H1 (cell line): ENCODE results near the gene LIX1L. TPM values are rescaled to one million over a fixed set of nuclear protein-coding genes. Genes with fewer than 3 reads are reported as not detected.

ENCODE experiments used
- CHD1 ChIP-seq: IDR thresholded peaks from 2 replicates; pipeline ENCODE4 v1.6.1; 2012; ENCODE audit warnings: low read depth, low read length, improper control_type of control experiment
- CREB1 ChIP-seq: IDR thresholded peaks from 2 replicates; pipeline ENCODE4 v1.6.1; 2012; ENCODE audit warnings: inconsistent platforms
- MAFK ChIP-seq: IDR thresholded peaks from 2 replicates; pipeline ENCODE4 v1.6.1; 2012; ENCODE audit warnings: low read depth, mild to moderate bottlenecking, improper control_type of control experiment, low read length
- NANOG ChIP-seq: IDR thresholded peaks from 2 replicates; pipeline ENCODE4 v1.6.1; 2011; ENCODE audit warnings: low read length, low read depth, mild to moderate bottlenecking, inconsistent platforms; ENCODE audit not compliant: insufficient read depth, poor library complexity, severe bottlenecking
- PHF8 ChIP-seq: fragments of 200-600 bp; sonication (generic); conservative IDR thresholded peaks from 2 replicates; pipeline ENCODE4 v1.7.1; 2012; ENCODE audit warnings: low read depth, mild to moderate bottlenecking, inconsistent platforms, low read length, moderate library complexity
- SIN3A ChIP-seq, 2 experiments: IDR thresholded peaks in 1 of 2; conservative IDR thresholded peaks in 1 of 2; 2 replicates each; pipeline ENCODE4 v1.6.1; 2011 to 2012; ENCODE audit warnings: low read length in 2 of 2, improper control_type of control experiment in 1 of 2, low read depth in 1 of 2, mild to moderate bottlenecking in 1 of 2
- SIX5 ChIP-seq: IDR thresholded peaks from 2 replicates; pipeline ENCODE4 v1.6.1; 2011; ENCODE audit warnings: mild to moderate bottlenecking, low read depth, low read length
- ZNF274 ChIP-seq: IDR thresholded peaks from 2 replicates; pipeline ENCODE4 v1.7.0; 2012; ENCODE audit warnings: low read length, borderline replicate concordance; ENCODE audit errors: extremely low read depth
- polyA plus RNA-seq, 7 experiments: library from polyadenylated mRNA; depleted of rRNA in 3 of 7; stranded (reverse) in 5 of 7; unstranded in 2 of 7; fragments of >200 nt in 5 of 7; fragments of 200-250 nt in 2 of 7; gene quantifications; 1 replicate in 5 of 7; 2 replicates in 1 of 7; 4 replicates in 1 of 7; pipeline versions ENCODE4 v1.2.1 to v1.2.3, GENCODE V29; 2011 to 2013; ENCODE audit warnings: missing spikeins in 2 of 7, mixed read lengths in 2 of 7
- total RNA-seq: library from RNA; stranded (reverse); fragmentation: NEBNext Ultra II Directional; extraction: Animal tissue kit (Norgen Biotek cat#: 25700); gene quantifications from 2 replicates; pipeline ENCODE4 v1.2.1, GENCODE V29; 2021
- TF ChIP-seq, protein P1 (sequence below): fragments of 300-600 bp; sonication (generic); IDR thresholded peaks from 2 replicates; pipeline ENCODE4 v1.7.1; 2012; ENCODE audit warnings: low read length, moderate library complexity, mild to moderate bottlenecking, inconsistent platforms; ENCODE audit not compliant: insufficient replicate concordance

Gene LIX1L
- total and polyA plus RNA-seq, 2 of the 8 experiments (the other 6 are each of a cell fraction or from before 2014, with no cell fraction given), result 2.9 to 3.7 TPM

DNA sequence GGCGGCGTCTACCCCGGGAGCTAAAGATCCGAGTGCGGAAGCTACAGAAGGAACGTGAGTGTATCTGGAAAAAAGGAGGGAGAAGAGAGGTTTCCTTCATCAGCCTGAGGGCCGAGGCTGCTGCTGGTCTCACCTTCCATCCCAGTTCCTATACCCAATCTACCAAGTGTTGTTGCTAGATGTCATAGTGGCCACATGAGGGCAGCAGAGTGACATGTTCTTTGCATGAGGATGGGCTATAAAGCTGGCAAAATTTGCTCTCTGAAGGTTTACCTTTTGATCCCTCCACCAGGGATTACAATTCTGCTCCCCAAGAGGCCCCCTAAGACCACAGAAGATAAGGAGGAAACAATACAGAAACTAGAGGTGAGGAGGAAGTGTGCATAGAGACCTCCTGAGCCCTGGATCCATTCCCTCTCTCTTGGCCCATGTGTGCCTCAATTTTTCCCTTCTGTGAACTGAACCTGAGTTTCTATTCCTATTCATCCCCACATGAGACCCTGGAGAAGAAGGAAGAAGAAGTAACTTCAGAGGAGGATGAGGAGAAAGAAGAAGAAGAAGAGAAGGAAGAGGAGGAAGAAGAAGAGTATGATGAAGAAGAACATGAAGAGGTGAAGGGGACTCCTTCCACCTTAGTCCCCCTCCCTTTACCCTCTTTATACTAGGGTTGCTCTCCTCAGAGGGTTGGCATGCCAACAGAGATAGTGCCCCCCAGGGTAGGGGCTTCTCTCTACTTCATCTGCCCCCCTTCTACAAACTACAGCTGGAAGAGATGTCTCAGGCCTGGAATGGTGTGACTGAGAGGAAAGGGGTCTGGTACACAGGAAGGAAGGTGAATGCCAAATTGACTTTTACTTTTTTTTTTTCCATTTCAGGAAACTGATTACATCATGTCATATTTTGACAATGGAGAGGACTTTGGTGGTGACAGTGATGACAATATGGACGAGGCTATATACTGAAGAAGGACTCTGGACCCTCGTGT is 20.0 kb upstream of the LIX1L start (continued):
- TF ChIP-seq, protein P1, sequence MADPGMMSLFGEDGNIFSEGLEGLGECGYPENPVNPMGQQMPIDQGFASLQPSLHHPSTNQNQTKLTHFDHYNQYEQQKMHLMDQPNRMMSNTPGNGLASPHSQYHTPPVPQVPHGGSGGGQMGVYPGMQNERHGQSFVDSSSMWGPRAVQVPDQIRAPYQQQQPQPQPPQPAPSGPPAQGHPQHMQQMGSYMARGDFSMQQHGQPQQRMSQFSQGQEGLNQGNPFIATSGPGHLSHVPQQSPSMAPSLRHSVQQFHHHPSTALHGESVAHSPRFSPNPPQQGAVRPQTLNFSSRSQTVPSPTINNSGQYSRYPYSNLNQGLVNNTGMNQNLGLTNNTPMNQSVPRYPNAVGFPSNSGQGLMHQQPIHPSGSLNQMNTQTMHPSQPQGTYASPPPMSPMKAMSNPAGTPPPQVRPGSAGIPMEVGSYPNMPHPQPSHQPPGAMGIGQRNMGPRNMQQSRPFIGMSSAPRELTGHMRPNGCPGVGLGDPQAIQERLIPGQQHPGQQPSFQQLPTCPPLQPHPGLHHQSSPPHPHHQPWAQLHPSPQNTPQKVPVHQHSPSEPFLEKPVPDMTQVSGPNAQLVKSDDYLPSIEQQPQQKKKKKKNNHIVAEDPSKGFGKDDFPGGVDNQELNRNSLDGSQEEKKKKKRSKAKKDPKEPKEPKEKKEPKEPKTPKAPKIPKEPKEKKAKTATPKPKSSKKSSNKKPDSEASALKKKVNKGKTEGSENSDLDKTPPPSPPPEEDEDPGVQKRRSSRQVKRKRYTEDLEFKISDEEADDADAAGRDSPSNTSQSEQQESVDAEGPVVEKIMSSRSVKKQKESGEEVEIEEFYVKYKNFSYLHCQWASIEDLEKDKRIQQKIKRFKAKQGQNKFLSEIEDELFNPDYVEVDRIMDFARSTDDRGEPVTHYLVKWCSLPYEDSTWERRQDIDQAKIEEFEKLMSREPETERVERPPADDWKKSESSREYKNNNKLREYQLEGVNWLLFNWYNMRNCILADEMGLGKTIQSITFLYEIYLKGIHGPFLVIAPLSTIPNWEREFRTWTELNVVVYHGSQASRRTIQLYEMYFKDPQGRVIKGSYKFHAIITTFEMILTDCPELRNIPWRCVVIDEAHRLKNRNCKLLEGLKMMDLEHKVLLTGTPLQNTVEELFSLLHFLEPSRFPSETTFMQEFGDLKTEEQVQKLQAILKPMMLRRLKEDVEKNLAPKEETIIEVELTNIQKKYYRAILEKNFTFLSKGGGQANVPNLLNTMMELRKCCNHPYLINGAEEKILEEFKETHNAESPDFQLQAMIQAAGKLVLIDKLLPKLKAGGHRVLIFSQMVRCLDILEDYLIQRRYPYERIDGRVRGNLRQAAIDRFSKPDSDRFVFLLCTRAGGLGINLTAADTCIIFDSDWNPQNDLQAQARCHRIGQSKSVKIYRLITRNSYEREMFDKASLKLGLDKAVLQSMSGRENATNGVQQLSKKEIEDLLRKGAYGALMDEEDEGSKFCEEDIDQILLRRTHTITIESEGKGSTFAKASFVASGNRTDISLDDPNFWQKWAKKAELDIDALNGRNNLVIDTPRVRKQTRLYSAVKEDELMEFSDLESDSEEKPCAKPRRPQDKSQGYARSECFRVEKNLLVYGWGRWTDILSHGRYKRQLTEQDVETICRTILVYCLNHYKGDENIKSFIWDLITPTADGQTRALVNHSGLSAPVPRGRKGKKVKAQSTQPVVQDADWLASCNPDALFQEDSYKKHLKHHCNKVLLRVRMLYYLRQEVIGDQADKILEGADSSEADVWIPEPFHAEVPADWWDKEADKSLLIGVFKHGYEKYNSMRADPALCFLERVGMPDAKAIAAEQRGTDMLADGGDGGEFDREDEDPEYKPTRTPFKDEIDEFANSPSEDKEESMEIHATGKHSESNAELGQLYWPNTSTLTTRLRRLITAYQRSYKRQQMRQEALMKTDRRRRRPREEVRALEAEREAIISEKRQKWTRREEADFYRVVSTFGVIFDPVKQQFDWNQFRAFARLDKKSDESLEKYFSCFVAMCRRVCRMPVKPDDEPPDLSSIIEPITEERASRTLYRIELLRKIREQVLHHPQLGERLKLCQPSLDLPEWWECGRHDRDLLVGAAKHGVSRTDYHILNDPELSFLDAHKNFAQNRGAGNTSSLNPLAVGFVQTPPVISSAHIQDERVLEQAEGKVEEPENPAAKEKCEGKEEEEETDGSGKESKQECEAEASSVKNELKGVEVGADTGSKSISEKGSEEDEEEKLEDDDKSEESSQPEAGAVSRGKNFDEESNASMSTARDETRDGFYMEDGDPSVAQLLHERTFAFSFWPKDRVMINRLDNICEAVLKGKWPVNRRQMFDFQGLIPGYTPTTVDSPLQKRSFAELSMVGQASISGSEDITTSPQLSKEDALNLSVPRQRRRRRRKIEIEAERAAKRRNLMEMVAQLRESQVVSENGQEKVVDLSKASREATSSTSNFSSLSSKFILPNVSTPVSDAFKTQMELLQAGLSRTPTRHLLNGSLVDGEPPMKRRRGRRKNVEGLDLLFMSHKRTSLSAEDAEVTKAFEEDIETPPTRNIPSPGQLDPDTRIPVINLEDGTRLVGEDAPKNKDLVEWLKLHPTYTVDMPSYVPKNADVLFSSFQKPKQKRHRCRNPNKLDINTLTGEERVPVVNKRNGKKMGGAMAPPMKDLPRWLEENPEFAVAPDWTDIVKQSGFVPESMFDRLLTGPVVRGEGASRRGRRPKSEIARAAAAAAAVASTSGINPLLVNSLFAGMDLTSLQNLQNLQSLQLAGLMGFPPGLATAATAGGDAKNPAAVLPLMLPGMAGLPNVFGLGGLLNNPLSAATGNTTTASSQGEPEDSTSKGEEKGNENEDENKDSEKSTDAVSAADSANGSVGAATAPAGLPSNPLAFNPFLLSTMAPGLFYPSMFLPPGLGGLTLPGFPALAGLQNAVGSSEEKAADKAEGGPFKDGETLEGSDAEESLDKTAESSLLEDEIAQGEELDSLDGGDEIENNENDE, result no peak
- TF ChIP-seq CREB1 (peak; percentile 42; the same call in 1 of the 2 replicates), SIX5 (no peak), CHD1 (no peak), SIN3A (conservative IDR thresholded peaks at IDR 0.05 in 1 of 2, IDR thresholded peaks at IDR 0.05 in 1 of 2; ENCODE audit: low read depth in 1 of 2, low read length in 2 of 2) (peak in 1 of 2 experiments; percentile 59; a peak in 1 of 4 replicates), PHF8 (no peak), ZNF274 (no peak), MAFK (no peak), NANOG (no peak)
